Spleen (tissue), 11 donors: Measurements from ENCODE around the gene ZNF385B. TPM values are rescaled to one million over a fixed set of nuclear protein-coding genes. Genes with fewer than 3 reads are reported as not detected.

Experiments used
- DNase-seq: peaks from one replicate; pipeline ENCODE4 v3.0.0-alpha.2; 2020
- H3K27ac ChIP-seq, 8 donors: fragments of 200-600 bp; sonication (generic) in 7 of 8; 1 replicate in 4 of 8; 2 replicates in 4 of 8; pipeline versions ENCODE4 v1.5.0 to v1.8.0; 2016 to 2021; ENCODE audit warnings: inconsistent platforms in 4 of 8, mild to moderate bottlenecking in 4 of 8, moderate library complexity in 1 of 8
- H3K27me3 ChIP-seq, 7 donors: fragments of 200-600 bp; sonication (generic) in 6 of 7; replicated peaks in 1 of 7; 1 replicate in 4 of 7; 2 replicates in 3 of 7; pipeline versions ENCODE4 v1.5.0 to v1.8.0; 2016 to 2021; ENCODE audit warnings: inconsistent platforms in 3 of 7, mild to moderate bottlenecking in 1 of 7
- H3K36me3 ChIP-seq, 6 donors: fragments of 200-600 bp; sonication (generic) in 5 of 6; 1 replicate in 4 of 6; 2 replicates in 2 of 6; pipeline versions ENCODE4 v1.5.0 to v1.8.0; 2016 to 2021; ENCODE audit warnings: inconsistent platforms in 2 of 6
- H3K4me1 ChIP-seq, 6 donors: fragments of 200-600 bp; sonication (generic) in 5 of 6; 1 replicate in 3 of 6; 2 replicates in 3 of 6; pipeline versions ENCODE4 v1.5.0 to v1.8.0; 2016 to 2021; ENCODE audit warnings: inconsistent platforms in 3 of 6
- H3K4me3 ChIP-seq, 8 donors: fragments of 200-600 bp; sonication (generic) in 7 of 8; 1 replicate in 4 of 8; 2 replicates in 4 of 8; pipeline versions ENCODE4 v1.5.0 to v1.8.0; 2016 to 2021; ENCODE audit warnings: inconsistent platforms in 4 of 8, mild to moderate bottlenecking in 4 of 8, moderate library complexity in 2 of 8
- H3K9me3 ChIP-seq, 8 donors: fragments of 200-600 bp; sonication (generic) in 7 of 8; 1 replicate in 4 of 8; 2 replicates in 4 of 8; pipeline versions ENCODE4 v1.5.0 to v1.8.0; 2016 to 2021; ENCODE audit warnings: inconsistent platforms in 4 of 8
- CTCF ChIP-seq, 11 experiments: fragments of 200-600 bp in 7 of 11; fragments of 450-650 bp in 4 of 11; sonication (generic) in 4 of 11; IDR thresholded peaks in 8 of 11; conservative IDR thresholded peaks in 3 of 11; 1 replicate in 7 of 11; 2 replicates in 4 of 11; pipeline versions ENCODE4 v1.4.0 to v1.8.0; 2016 to 2021; ENCODE audit warnings: antibody characterized with exemption in 11 of 11, inconsistent platforms in 4 of 11, mild to moderate bottlenecking in 1 of 11
- POLR2A ChIP-seq, 3 donors: fragments of 450-650 bp; IDR thresholded peaks; one replicate each; pipeline ENCODE4 v1.5.1; 2017; ENCODE audit warnings: antibody characterized with exemption in 3 of 3, mild to moderate bottlenecking in 1 of 3
- POLR2AphosphoS5 ChIP-seq, 3 donors: sonication (generic); formaldehyde crosslinking; IDR thresholded peaks; one replicate each; pipeline ENCODE4 v1.5.1; 2017; ENCODE audit warnings: antibody characterized with exemption in 3 of 3
- WGBS, 5 donors: extraction: QIAGEN DNeasy Blood & Tissue Kit in 3 of 5; methylation state at CpG; one replicate each; pipeline versions ENCODE4 v1.1.5 to v1.1.7; 2013 to 2018; 5-methylcytosine and 5-hydroxymethylcytosine counted together
- intact Hi-C: fragments of 100-400 bp; cut with DNase I; formaldehyde crosslinking; loops from one replicate; pipeline ENCODE4 v1.15.0; 2023; ENCODE audit warnings: low total_unique reads
- polyA plus RNA-seq, 3 donors: library from polyadenylated mRNA; stranded (reverse); fragments of 200-250 nt; gene quantifications; one replicate each; pipeline ENCODE4 v1.2.1, GENCODE V29; 2013
- total RNA-seq, 7 donors: library from RNA; depleted of rRNA in 3 of 7; stranded (reverse); fragments of >200 nt in 3 of 7; fragmentation: NEBNext Ultra II Directional in 4 of 7; extraction: Animal tissue kit (Norgen Biotek cat#: 25700) in 4 of 7; gene quantifications; one replicate each; pipeline versions ENCODE4 v1.1.0 to v1.2.1, GENCODE V29; 2016 to 2021
- donor health status: healthy with polysubstance abuse.
- donor health status: DM: no; HTN: no; CAD: no; lungs with moderate emphysema.
- donor health status: DM: no; HTN: no; CAD: no.
- donor health status: Bipolar disorder and iron deficiency.
- donor health status: healthy.
- donor health status: DM: no; HTN: no; CAD: no.
- donor health status: DM: yes; HTN: yes; CAD: no.

Gene ZNF385B
- total and polyA plus RNA-seq, 10 donors = 0.03 to 4.3 (median 0.37) TPM; not detected in 3

- H3K4me3 ChIP-seq = no peak overlapping the region
- peaks cover 0 to 4% (median 3%) of the 10 kb centered on the region in 8 donors for H3K9me3 ChIP-seq
- TF ChIP-seq POLR2AphosphoS5 (IDR thresholded peaks at IDR 0.05) (no peak), POLR2A (IDR thresholded peaks at IDR 0.05) (no peak), CTCF (IDR thresholded peaks at IDR 0.05 in 8 of 11, conservative IDR thresholded peaks at IDR 0.05 in 3 of 11) (no peak)
- no peaks in the 10 kb centered on the region for H3K36me3 ChIP-seq
- no peaks in the 10 kb centered on the region for H3K27me3 ChIP-seq
- no peak overlapping the region for H3K27ac ChIP-seq
- intact Hi-C loops = no loop called here
- 92 to 97% (median 97%) methylated on average over 1 of the region's 1 CpG for WGBS, 5 donors
- H3K4me1 ChIP-seq = no peaks in the 10 kb centered on the region
- no peak for DNase-seq
Measured at GRCh38 chr2:179533875-179534274, 327.5 kb downstream of the ZNF385B start.

- WGBS, 5 donors = 66 to 83% (median 77%) methylated on average over 2 of the region's 2 CpGs
- TF ChIP-seq POLR2AphosphoS5 (IDR thresholded peaks at IDR 0.05) (no peak), POLR2A (IDR thresholded peaks at IDR 0.05) (no peak), CTCF (IDR thresholded peaks at IDR 0.05 in 8 of 11, conservative IDR thresholded peaks at IDR 0.05 in 3 of 11) (no peak)
- no peaks in the 10 kb centered on the region for H3K36me3 ChIP-seq
- H3K27me3 ChIP-seq = no peaks in the 10 kb centered on the region
- no peak overlapping the region for H3K4me3 ChIP-seq
- DNase-seq = no peak
- H3K4me1 ChIP-seq = no peaks in the 10 kb centered on the region
- intact Hi-C loops = no loop called here
- H3K9me3 ChIP-seq = no peaks in the 10 kb centered on the region
- no peak overlapping the region for H3K27ac ChIP-seq
Measured at GRCh38 chr2:179532863-179533278, 328.5 kb downstream of the ZNF385B start.

- H3K36me3 ChIP-seq = no peaks in the 10 kb centered on the region
- intact Hi-C loops = no loop called here
- no peaks in the 10 kb centered on the region for H3K27me3 ChIP-seq
- TF ChIP-seq CTCF (IDR thresholded peaks at IDR 0.05 in 8 of 11, conservative IDR thresholded peaks at IDR 0.05 in 3 of 11) (no peak), POLR2AphosphoS5 (IDR thresholded peaks at IDR 0.05) (no peak), POLR2A (IDR thresholded peaks at IDR 0.05) (no peak)
- H3K4me1 ChIP-seq = no peaks in the 10 kb centered on the region
- 88 to 96% (median 91%) methylated on average over 2 of the region's 2 CpGs for WGBS, 5 donors
- no peak overlapping the region for H3K27ac ChIP-seq
- H3K4me3 ChIP-seq = no peak overlapping the region
- H3K9me3 ChIP-seq = no peaks in the 10 kb centered on the region
- DNase-seq = no peak
Measured at GRCh38 chr2:179528576-179529069, 332.8 kb downstream of the ZNF385B start.

- intact Hi-C loops = no loop called here
- TF ChIP-seq POLR2A (IDR thresholded peaks at IDR 0.05) = no peak
- no peak for TF ChIP-seq CTCF (IDR thresholded peaks at IDR 0.05 in 8 of 11, conservative IDR thresholded peaks at IDR 0.05 in 3 of 11)
- no peak for TF ChIP-seq POLR2AphosphoS5 (IDR thresholded peaks at IDR 0.05)
- 81 to 92% (median 84%) methylated on average over 3 of the region's 3 CpGs for WGBS, 5 donors
Measured at GRCh38 chr2:179525340-179525739, 336.1 kb downstream of the ZNF385B start.

More at GRCh38 chr2:179525340-179525739, 336.1 kb downstream of the ZNF385B start:
- Histone ChIP-seq H3K27me3 (no peaks in the 10 kb centered on the region), H3K4me1 (no peaks in the 10 kb centered on the region), H3K9me3 (no peaks in the 10 kb centered on the region), H3K36me3 (no peaks in the 10 kb centered on the region), H3K27ac (no peak overlapping the region), H3K4me3 (no peak overlapping the region)
- DNase-seq = no peak
